Retinal pigment epithelial cell (primary cell): Measurements from ENCODE around the gene EGLN2.
"Not testable (repeated sequence)": the region's sequence is repeated elsewhere in the genome, so short reads cannot be mapped to it uniquely, and the experiment has no call there.

Source experiments
- DNase-seq: peaks from one replicate; pipeline ENCODE4 v3.0.0-alpha.2; 2010; ENCODE audit warnings: low read depth
- H3K4me3 ChIP-seq: 2 replicates; pipeline ENCODE4 v1.5.1; 2011; ENCODE audit warnings: mild to moderate bottlenecking, low read length, control low read depth, moderate library complexity

Gene EGLN2

GRCh38 chr19:40850277-40850676 is 51.3 kb downstream of the EGLN2 start, which contains the start of gene CYP2A6:
TSS of gene CYP2A6 (minus strand) at chr19:40850447. CDS start at chr19:40850426, 21 bp downstream.
- not testable (repeated sequence) for H3K4me3 ChIP-seq, DNase-seq

DNA sequence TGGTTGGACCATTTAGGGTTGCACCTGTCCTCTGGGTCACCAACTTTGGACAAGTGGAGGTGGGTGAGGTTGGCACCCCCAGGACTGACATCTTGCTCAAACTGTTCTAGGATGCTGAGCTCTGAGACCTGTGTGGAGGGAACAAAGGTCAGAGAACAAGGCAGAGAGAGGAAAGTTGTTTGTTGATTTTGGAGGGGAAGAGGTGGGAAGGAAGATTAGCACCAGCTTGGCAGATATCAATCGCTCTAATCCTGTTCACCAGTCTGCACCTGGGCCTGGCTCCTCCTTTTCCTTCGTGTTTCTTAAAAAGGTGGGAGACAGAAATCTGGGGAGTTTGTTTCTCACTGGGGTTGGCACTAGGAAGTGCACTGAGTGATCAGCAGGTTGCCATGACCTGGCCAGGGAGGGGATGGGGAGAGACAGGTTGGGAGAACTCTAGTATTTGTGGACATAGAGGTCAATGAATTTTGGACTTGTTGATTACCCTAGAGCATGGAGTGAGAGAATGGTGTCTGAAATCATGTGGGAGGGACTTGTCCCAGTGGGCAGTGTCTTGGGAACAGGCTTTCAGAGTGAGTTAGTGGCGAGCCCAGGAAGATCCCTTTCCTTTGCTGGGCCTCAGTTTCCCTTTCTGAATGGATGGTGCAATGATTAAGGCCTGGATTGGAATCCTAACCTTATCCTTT is 53.6 kb downstream of the EGLN2 start:
- H3K4me3 ChIP-seq, DNase-seq: not testable (repeated sequence)
